Endometrial microvascular endothelial cells (primary cell): ENCODE measurements around the gene NEUROD2. TPM values are rescaled to one million over a fixed set of nuclear protein-coding genes. Genes with fewer than 3 reads are reported as not detected.

Experiments
- in situ Hi-C: cut with HindIII; loops from 2 replicates; pipeline ENCODE4 v1.10.0; 2017; ENCODE audit warnings: low sequenced_read_pairs, low pct_unique_long_range_greater_than_20kb; ENCODE audit errors: inconsistent ontology term
- total RNA-seq: library from RNA; depleted of rRNA; stranded (reverse); fragments of >200 nt; gene quantifications from one replicate; pipeline ENCODE4 v1.2.3, GENCODE V29; 2015; ENCODE audit errors: inconsistent ontology term

The NEUROD2 gene
- total RNA-seq, result not detected

- in situ Hi-C loops, result no loop called here
Observed at GRCh38 chr17:39607851-39608130, at the start of gene NEUROD2. TSS of gene NEUROD2 (minus strand) at chr17:39607920. CDS start at chr17:39606599, 1,321 bp downstream.

GRCh38 chr17:39655105-39655504, 47.4 kb upstream of the NEUROD2 start:
- in situ Hi-C loops, result no loop called here

GRCh38 chr17:39653662-39654331, 46.1 kb upstream of the NEUROD2 start:
- in situ Hi-C loops, result no loop called here

- in situ Hi-C loops, result no loop called here
Observed at GRCh38 chr17:39653316-39653661, 45.6 kb upstream of the NEUROD2 start.

GRCh38 chr17:39652587-39653315, 45.0 kb upstream of the NEUROD2 start:
- in situ Hi-C loops, result no loop called here

GRCh38 chr17:39651923-39652586, 44.3 kb upstream of the NEUROD2 start:
- in situ Hi-C loops, result no loop called here

GRCh38 chr17:39650121-39650579, 42.4 kb upstream of the NEUROD2 start:
- in situ Hi-C loops, result no loop called here

- in situ Hi-C loops, result no loop called here
Observed at GRCh38 chr17:39648616-39649366, 41.1 kb upstream of the NEUROD2 start.

GRCh38 chr17:39647256-39647655, 39.5 kb upstream of the NEUROD2 start:
- in situ Hi-C loops, result no loop called here

GRCh38 chr17:39643271-39643670, 35.6 kb upstream of the NEUROD2 start:
- in situ Hi-C loops, result no loop called here

GRCh38 chr17:39642291-39643074, 34.8 kb upstream of the NEUROD2 start:
- in situ Hi-C loops, result no loop called here

- in situ Hi-C loops, result no loop called here
Observed at GRCh38 chr17:39641883-39642282, 34.2 kb upstream of the NEUROD2 start.

- in situ Hi-C loops, result no loop called here
Observed at GRCh38 chr17:39641097-39641496, 33.4 kb upstream of the NEUROD2 start.

GRCh38 chr17:39640591-39641031, 32.9 kb upstream of the NEUROD2 start:
- in situ Hi-C loops, result no loop called here

- in situ Hi-C loops, result no loop called here
Observed at GRCh38 chr17:39639566-39640458, 32.1 kb upstream of the NEUROD2 start.

GRCh38 chr17:39639043-39639442, 31.3 kb upstream of the NEUROD2 start:
- in situ Hi-C loops, result no loop called here

GRCh38 chr17:39638317-39638716, 30.6 kb upstream of the NEUROD2 start:
- in situ Hi-C loops, result no loop called here
